ENCODE data around the gene OR5H14.

The OR5H14 gene

DNA sequence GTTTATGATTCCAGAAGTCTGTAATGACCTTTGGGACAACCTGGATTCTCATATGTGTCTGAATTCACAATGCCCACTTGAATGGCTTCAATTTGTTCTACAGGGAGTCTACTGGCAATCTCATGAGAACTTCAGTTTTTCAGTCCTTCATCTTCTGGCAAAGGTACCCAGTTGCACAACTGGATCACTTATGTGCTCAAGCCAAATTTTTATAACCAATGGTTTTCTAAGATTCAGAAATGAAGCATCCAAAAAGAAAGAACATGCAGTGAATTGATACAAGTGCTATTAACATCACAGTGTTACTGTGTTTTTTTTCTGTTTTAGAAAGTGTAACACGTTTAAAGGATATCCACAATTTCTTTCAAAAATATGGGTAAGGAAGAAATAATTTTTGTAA lies at the start of gene OR5H14:
OR5H14 (plus strand) TSS at position 301 of the 400 bp plus-strand sequence. CDS start 1,907 bp downstream, outside the sequence.
- in situ Hi-C loops (cut with HindIII; ENCODE audit: low sequenced_read_pairs): no loop called here
- no peak within 1 kb of the TSS for H3K4me3 ChIP-seq (ENCODE audit: low read depth, low read length)
- no peak for DNase-seq (ENCODE audit: low read depth)
- TF ChIP-seq CTCF (IDR thresholded peaks at IDR 0.05; ENCODE audit: low read depth, low read length, missing control alignments): no peak

DNA sequence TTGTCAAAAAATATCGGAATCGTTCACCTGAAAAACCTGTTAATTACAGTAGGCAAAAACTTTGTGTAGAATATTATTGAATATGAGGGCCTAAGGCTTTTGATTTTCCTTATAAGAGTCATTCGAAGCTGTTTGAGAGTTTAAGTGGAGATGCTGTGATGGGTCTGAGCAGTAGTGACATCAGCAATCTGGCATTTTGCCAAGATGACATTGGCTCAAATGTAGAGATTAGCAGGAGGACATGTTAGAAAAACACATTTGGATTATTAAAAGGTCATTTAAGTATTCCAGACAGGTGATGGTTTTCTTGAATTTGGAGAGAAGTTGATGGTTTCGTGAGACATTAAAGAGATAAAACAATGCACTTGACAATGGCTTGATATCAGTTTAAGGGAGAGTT lies 47.4 kb upstream of the OR5H14 start:
- no peak for TF ChIP-seq CTCF (IDR thresholded peaks at IDR 0.05; ENCODE audit: low read depth, low read length, missing control alignments)
- no peak for DNase-seq (ENCODE audit: low read depth)
- no peak overlapping the region for H3K4me3 ChIP-seq (ENCODE audit: low read depth, low read length)
- in situ Hi-C loops (cut with HindIII; ENCODE audit: low sequenced_read_pairs): no loop called here

- no peak for TF ChIP-seq CTCF (IDR thresholded peaks at IDR 0.05; ENCODE audit: low read depth, low read length, missing control alignments)
- no peak overlapping the region for H3K4me3 ChIP-seq (ENCODE audit: low read depth, low read length)
- no peak for DNase-seq (ENCODE audit: low read depth)
- in situ Hi-C loops (cut with HindIII; ENCODE audit: low sequenced_read_pairs): no loop called here
Observed at GRCh38 chr3:98108162-98108561, 39.1 kb upstream of the OR5H14 start.

DNA sequence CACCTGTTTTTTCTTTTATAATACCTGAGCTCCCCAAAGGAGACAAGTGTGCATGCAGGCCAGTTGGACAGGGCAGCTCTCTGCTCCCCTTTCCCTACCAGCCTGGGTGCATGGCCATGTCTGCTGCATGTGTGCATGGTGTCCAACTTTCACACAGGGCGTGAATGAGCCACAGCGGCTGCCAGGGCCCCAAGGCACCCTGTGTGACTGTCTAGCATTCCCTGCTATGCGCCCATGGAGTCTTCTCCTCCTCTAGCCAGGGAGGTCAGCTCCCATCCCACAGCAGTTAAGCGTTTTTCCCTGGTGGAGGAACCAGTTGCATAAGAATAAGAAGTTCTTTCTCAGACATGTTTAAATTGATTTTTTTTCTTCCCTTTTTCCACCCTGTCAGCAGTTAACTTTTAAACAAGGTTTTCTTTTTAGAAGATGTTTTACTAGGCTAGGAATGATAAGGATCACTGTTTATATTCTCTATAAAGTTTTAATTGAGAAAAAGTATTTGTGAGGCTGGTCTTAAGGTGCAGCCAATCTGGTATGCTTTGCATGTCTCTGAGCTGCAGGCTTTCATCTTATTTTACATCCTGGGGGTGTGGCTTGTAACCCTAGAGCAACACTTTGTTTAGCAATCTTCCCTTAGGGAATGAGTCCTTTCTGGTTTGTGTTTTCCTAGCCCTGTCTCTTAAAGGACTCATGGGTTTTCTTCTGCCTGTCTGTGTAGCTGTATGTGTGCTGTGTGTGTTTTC lies 37.3 kb upstream of the OR5H14 start:
- DNase-seq (ENCODE audit: low read depth): no peak
- in situ Hi-C loops (cut with HindIII; ENCODE audit: low sequenced_read_pairs): no loop called here
- H3K4me3 ChIP-seq (ENCODE audit: low read depth, low read length): no peak overlapping the region
- no peak for TF ChIP-seq CTCF (IDR thresholded peaks at IDR 0.05; ENCODE audit: low read depth, low read length, missing control alignments)

- TF ChIP-seq CTCF (IDR thresholded peaks at IDR 0.05; ENCODE audit: low read depth, low read length, missing control alignments): no peak
- no peak overlapping the region for H3K4me3 ChIP-seq (ENCODE audit: low read depth, low read length)
- no peak for DNase-seq (ENCODE audit: low read depth)
- in situ Hi-C loops (cut with HindIII; ENCODE audit: low sequenced_read_pairs): no loop called here
Observed at GRCh38 chr3:98110550-98110908, 36.8 kb upstream of the OR5H14 start.

DNA sequence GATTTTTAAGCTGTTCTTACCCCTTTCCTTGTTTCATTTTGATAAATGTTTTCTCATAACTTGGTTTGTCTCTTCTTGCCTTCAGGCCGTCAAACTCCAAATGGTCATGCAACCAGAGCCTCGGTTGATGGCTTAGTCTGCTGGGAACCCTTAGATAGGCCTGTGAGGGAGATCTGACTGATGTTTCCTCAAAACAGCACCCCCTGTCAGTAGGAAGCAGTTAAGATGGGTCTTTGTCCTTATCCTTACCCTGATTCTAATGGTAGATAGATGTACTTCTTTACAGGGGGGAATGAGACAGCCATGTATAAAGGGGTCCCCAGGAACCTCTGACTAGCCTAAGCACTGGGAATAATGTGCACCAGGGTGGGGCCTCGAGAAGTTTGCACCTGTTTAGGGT lies 33.0 kb upstream of the OR5H14 start:
- no peak overlapping the region for H3K4me3 ChIP-seq (ENCODE audit: low read depth, low read length)
- TF ChIP-seq CTCF (IDR thresholded peaks at IDR 0.05; ENCODE audit: low read depth, low read length, missing control alignments): no peak
- no peak for DNase-seq (ENCODE audit: low read depth)
- in situ Hi-C loops (cut with HindIII; ENCODE audit: low sequenced_read_pairs): no loop called here
